Testis (tissue), 2 donors: ENCODE measurements around the gene GALM.

Experiments used
- CTCF ChIP-seq, 3 experiments: fragments of 450-650 bp in 2 of 3; fragments of 200-600 bp in 1 of 3; sonication (generic) in 1 of 3; IDR thresholded peaks; one replicate each; pipeline ENCODE4 v1.5.1; 2016 to 2019; ENCODE audit warnings: antibody characterized with exemption in 3 of 3, mild to moderate bottlenecking in 2 of 3, moderate library complexity in 1 of 3
- POLR2A ChIP-seq: fragments of 450-650 bp; IDR thresholded peaks from one replicate; pipeline ENCODE4 v1.6.1; 2017; ENCODE audit warnings: antibody characterized with exemption, mild to moderate bottlenecking, moderate library complexity

- TF ChIP-seq CTCF (IDR thresholded peaks at IDR 0.05) (no peak), POLR2A (no peak)
Measured at GRCh38 chr2:38654528-38655381, 11.2 kb upstream of the GALM start.
